ENCODE data around the gene ATG4A.

ATG4A gene

GRCh38 chrX:108169768-108170167 lies 78.2 kb downstream of the ATG4A start:
- no peak for DNase-seq

- no peak for DNase-seq
Observed at GRCh38 chrX:108171671-108172070, 80.1 kb downstream of the ATG4A start.

GRCh38 chrX:108173874-108174273 lies 82.3 kb downstream of the ATG4A start:
- no peak for DNase-seq

GRCh38 chrX:108177351-108178142 lies 86.0 kb downstream of the ATG4A start:
- no peak for DNase-seq

- DNase-seq: no peak
Observed at GRCh38 chrX:108178143-108178498, 86.5 kb downstream of the ATG4A start.

GRCh38 chrX:108186811-108187210 lies 95.2 kb downstream of the ATG4A start:
- DNase-seq: no peak

- DNase-seq: no peak
Observed at GRCh38 chrX:108198420-108198819, 106.8 kb downstream of the ATG4A start.

GRCh38 chrX:108199041-108199440 lies 107.5 kb downstream of the ATG4A start:
- DNase-seq: no peak

GRCh38 chrX:108199691-108200090 lies 108.1 kb downstream of the ATG4A start:
- no peak for DNase-seq

- DNase-seq: no peak
Observed at GRCh38 chrX:108203540-108203939, 112.0 kb downstream of the ATG4A start.

Measured in NCI-H1436 treated with DMSO at 0.1 percent for 48 hours (cell line).